Thoracic aorta (tissue), 2 donors: ENCODE measurements around the gene KIAA2012. TPM values are rescaled to one million over a fixed set of nuclear protein-coding genes. Genes with fewer than 3 reads are reported as not detected.

ENCODE experiments used
- ATAC-seq: fragments of 150-250 bp; one replicate; pipeline ENCODE4 v1.8.0; 2017; ENCODE audit warnings: low read depth; ENCODE audit not compliant: insufficient number of reproducible peaks, low FRiP score
- DNase-seq: peaks from one replicate; pipeline ENCODE4 v3.0.0-alpha.2; 2020; ENCODE audit warnings: low spot score
- H3K27ac ChIP-seq, 2 donors: fragments of 200-600 bp; sonication (generic); 1 replicate in 1 of 2; 2 replicates in 1 of 2; pipeline ENCODE4 v1.5.1; 2016; ENCODE audit warnings: mild to moderate bottlenecking in 2 of 2, moderate library complexity in 2 of 2
- H3K27me3 ChIP-seq: fragments of 200-600 bp; sonication (generic); replicated peaks from 2 replicates; pipeline ENCODE4 v1.6.0; 2016; ENCODE audit warnings: mild to moderate bottlenecking; ENCODE audit not compliant: insufficient read depth
- H3K36me3 ChIP-seq: fragments of 200-600 bp; sonication (generic); one replicate; pipeline ENCODE4 v1.5.1; 2016
- H3K4me1 ChIP-seq, 2 donors: fragments of 200-600 bp; sonication (generic); 1 replicate in 1 of 2; 2 replicates in 1 of 2; pipeline versions ENCODE4 v1.5.1 to v1.6.0; 2016; ENCODE audit warnings: low read depth in 2 of 2, mild to moderate bottlenecking in 1 of 2; ENCODE audit not compliant: control insufficient read depth in 1 of 2
- H3K4me3 ChIP-seq: fragments of 200-600 bp; sonication (generic); 2 replicates; pipeline ENCODE4 v1.5.1; 2016; ENCODE audit warnings: mild to moderate bottlenecking
- H3K9me3 ChIP-seq: fragments of 200-600 bp; sonication (generic); 2 replicates; pipeline ENCODE4 v1.5.1; 2016
- CTCF ChIP-seq: fragments of 200-600 bp; sonication (generic); IDR thresholded peaks from one replicate; pipeline ENCODE4 v1.5.1; 2019; ENCODE audit warnings: antibody characterized with exemption
- total RNA-seq, 2 donors: library from RNA; depleted of rRNA; stranded (reverse); fragments of >200 nt; gene quantifications; one replicate each; pipeline versions ENCODE4 v1.1.0 to v1.2.3, GENCODE V29; 2016

Gene KIAA2012
- total RNA-seq, 2 donors from 2014 or later = not detected

- Histone ChIP-seq H3K4me3 (no peak overlapping the region), H3K36me3 (no peaks in the 10 kb centered on the region), H3K4me1 (peaks cover 0 to 10% of the 10 kb centered on the region in 2 donors), H3K9me3 (no peaks in the 10 kb centered on the region), H3K27ac (no peak overlapping the region), H3K27me3 (no peaks in the 10 kb centered on the region)
- DNase-seq (no peak), ATAC-seq (no peak)
- TF ChIP-seq CTCF = no peak
Observed at GRCh38 chr2:202050652-202051051, 22.4 kb upstream of the KIAA2012 start.

GRCh38 chr2:202051499-202052161 is 21.4 kb upstream of the KIAA2012 start:
- Histone ChIP-seq H3K27me3 (no peaks in the 10 kb centered on the region), H3K4me1 (peaks cover 0 to 10% of the 10 kb centered on the region in 2 donors), H3K36me3 (no peaks in the 10 kb centered on the region), H3K4me3 (peak overlapping the region; percentile 45), H3K27ac (peak overlapping the region; percentile 17 to 21), H3K9me3 (no peaks in the 10 kb centered on the region)
- DNase-seq (no peak), ATAC-seq (peak; percentile 38)
- TF ChIP-seq CTCF = no peak

GRCh38 chr2:202052235-202052634 is 20.8 kb upstream of the KIAA2012 start:
- Histone ChIP-seq H3K4me3 (peak overlapping the region; percentile 45), H3K36me3 (no peaks in the 10 kb centered on the region), H3K9me3 (no peaks in the 10 kb centered on the region), H3K4me1 (peaks cover 0 to 10% of the 10 kb centered on the region in 2 donors), H3K27me3 (no peaks in the 10 kb centered on the region), H3K27ac (peak overlapping the region; percentile 17 to 21)
- no peak for ATAC-seq
- no peak for DNase-seq
- TF ChIP-seq CTCF = no peak

- DNase-seq (no peak), ATAC-seq (no peak)
Observed at GRCh38 chr2:202054679-202055078, 18.4 kb upstream of the KIAA2012 start.

GRCh38 chr2:202056611-202057010 is 16.4 kb upstream of the KIAA2012 start:
- no peak overlapping the region for H3K4me3 ChIP-seq
- DNase-seq (no peak), ATAC-seq (no peak)
- no peaks in the 10 kb centered on the region for H3K9me3 ChIP-seq
- H3K36me3 ChIP-seq = no peaks in the 10 kb centered on the region
- H3K27me3 ChIP-seq = no peaks in the 10 kb centered on the region
- peak; percentile 21 for TF ChIP-seq CTCF
- no peak overlapping the region for H3K27ac ChIP-seq
- peaks cover 0 to 10% of the 10 kb centered on the region in 2 donors for H3K4me1 ChIP-seq

More at GRCh38 chr2:202054679-202055078, 18.4 kb upstream of the KIAA2012 start:
- H3K4me1 ChIP-seq = peaks cover 0 to 10% of the 10 kb centered on the region in 2 donors
- H3K36me3 ChIP-seq = no peaks in the 10 kb centered on the region
- H3K9me3 ChIP-seq = no peaks in the 10 kb centered on the region
- TF ChIP-seq CTCF = no peak
- H3K27ac ChIP-seq = no peak overlapping the region
- no peaks in the 10 kb centered on the region for H3K27me3 ChIP-seq
- H3K4me3 ChIP-seq = no peak overlapping the region
